Lower lobe of right lung (tissue), 2 donors: ENCODE data around the gene CMTM2. TPM values are rescaled to one million over a fixed set of nuclear protein-coding genes. Genes with fewer than 3 reads are reported as not detected.

Experiments
- ATAC-seq, 2 donors: fragments of 200-7000 bp; cut with Tn5 transposase; one replicate each; pipeline ENCODE4 v1.9.1; 2020 to 2022; ENCODE audit warnings: mild to moderate bottlenecking in 2 of 2, moderate library complexity in 2 of 2
- DNase-seq: peaks from one replicate; pipeline ENCODE4 v3.0.0-alpha.2; 2020
- H3K27ac ChIP-seq: fragments of 200-600 bp; one replicate; pipeline ENCODE4 v1.8.0; 2022
- H3K27me3 ChIP-seq: fragments of 200-600 bp; one replicate; pipeline ENCODE4 v1.8.0; 2022; ENCODE audit warnings: low read depth
- H3K36me3 ChIP-seq: fragments of 200-600 bp; one replicate; pipeline ENCODE4 v1.8.0; 2022; ENCODE audit warnings: mild to moderate bottlenecking
- H3K4me1 ChIP-seq: fragments of 200-600 bp; one replicate; pipeline ENCODE4 v1.8.0; 2022
- H3K4me3 ChIP-seq: fragments of 200-600 bp; one replicate; pipeline ENCODE4 v1.8.0; 2022; ENCODE audit warnings: mild to moderate bottlenecking
- H3K9me3 ChIP-seq: fragments of 200-600 bp; one replicate; pipeline ENCODE4 v1.8.0; 2022
- CTCF ChIP-seq: fragments of 200-600 bp; IDR thresholded peaks from one replicate; pipeline ENCODE4 v1.8.0; 2022; ENCODE audit warnings: antibody characterized with exemption, mild to moderate bottlenecking
- intact Hi-C: fragments of 100-400 bp; cut with DNase I; formaldehyde crosslinking; loops from one replicate; pipeline ENCODE4 v1.11.0; 2022
- total RNA-seq: library from RNA; stranded (reverse); fragmentation: NEBNext Ultra II Directional; extraction: Animal tissue kit (Norgen Biotek cat#: 25700); gene quantifications from one replicate; pipeline ENCODE4 v1.2.1, GENCODE V29; 2021
- donor health status: DM: no; HTN: yes; CAD: no; lungs with severe emphysema.

CMTM2 gene
- total RNA-seq, 1 donor from 2014 or later, result 4.0 TPM

DNA sequence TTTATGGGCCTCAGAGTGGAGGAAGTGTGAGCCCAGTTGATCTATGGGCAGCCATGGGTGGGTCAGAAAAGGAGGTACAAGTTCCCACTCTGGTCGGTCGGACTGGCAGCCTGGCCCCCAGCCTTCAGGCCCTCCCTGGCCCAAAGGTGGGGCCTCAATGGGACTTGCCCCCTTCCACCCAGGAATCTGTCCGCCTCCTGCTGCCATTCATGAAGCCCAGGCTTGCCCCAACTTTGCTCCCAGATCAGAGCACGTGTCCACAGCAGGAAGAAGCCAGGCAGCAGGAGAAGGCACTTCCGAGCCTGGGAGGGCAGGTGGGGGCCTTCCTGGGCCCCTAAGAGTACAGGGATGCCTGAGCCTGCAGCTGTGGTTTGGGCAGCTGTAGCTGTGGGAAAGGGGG is 22.2 kb downstream of the CMTM2 start:
- peaks cover 17% of the 10 kb centered on the region for H3K4me1 ChIP-seq
- H3K27ac ChIP-seq, result no peak overlapping the region
- no peak for ATAC-seq
- DNase-seq, result no peak
- H3K4me3 ChIP-seq, result no peak overlapping the region
- H3K27me3 ChIP-seq, result no peaks in the 10 kb centered on the region
- no peaks in the 10 kb centered on the region for H3K9me3 ChIP-seq
- intact Hi-C loops, result no loop called here
- no peak for TF ChIP-seq CTCF
- H3K36me3 ChIP-seq, result no peaks in the 10 kb centered on the region

- peak; percentile 76 for DNase-seq
- Histone ChIP-seq H3K9me3 (no peaks in the 10 kb centered on the region), H3K27ac (peak overlapping the region; percentile 89), H3K27me3 (no peaks in the 10 kb centered on the region), H3K36me3 (peaks cover under 1% of the 10 kb centered on the region), H3K4me3 (peak overlapping the region; percentile 74), H3K4me1 (peaks cover 27% of the 10 kb centered on the region)
- intact Hi-C loops, result no loop called here
- peak; percentile 6 to 51 for ATAC-seq
- TF ChIP-seq CTCF, result no peak
Measured at GRCh38 chr16:66603537-66604375, 24.5 kb downstream of the CMTM2 start.

DNA sequence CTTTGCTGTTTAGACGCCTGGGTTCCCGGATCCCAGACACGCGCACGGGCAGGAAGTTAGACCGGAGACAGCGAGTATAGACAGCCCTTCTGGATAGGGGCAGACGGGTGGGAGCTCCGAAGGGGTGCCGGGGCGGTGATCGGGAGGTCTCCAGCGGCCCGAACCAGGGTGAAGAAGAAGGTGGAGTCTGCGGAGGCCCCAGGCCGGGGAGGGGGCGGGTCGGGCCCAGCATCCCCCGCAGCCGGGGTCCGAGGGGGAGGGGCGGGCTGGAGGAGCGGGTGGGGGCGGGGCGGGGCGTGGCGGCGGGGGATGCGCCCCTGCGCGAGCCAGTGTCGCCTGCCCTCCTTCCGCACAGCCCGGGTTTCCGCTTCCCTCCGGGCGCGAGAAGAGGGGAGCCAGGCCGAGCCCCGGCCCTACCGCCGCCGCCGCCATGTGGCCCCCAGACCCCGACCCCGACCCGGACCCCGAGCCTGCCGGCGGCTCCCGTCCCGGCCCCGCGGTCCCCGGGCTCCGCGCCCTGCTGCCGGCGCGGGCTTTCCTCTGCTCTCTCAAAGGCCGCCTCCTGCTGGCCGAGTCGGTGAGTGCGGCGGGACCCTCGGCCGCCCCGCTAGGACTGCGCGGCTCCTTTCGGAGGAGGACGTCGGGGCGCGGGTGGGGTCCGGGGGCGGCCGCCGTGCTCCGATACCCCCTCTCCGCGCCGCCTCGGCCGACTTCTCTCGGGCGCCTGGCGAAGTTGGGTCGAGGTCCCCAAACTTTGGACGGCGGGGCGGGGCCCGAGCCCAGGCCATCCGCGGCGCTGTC is 25.3 kb downstream of the CMTM2 start, which contains the start of gene CMTM3:
TSS of gene CMTM3 (plus strand) at position 329 of the 801 bp plus-strand sequence. CDS start at position 431, 102 bp downstream.
- peak within 1 kb of the TSS; percentile 74 for H3K4me3 ChIP-seq
- peaks cover 33% of the 10 kb centered on the region for H3K4me1 ChIP-seq
- no peaks in the 10 kb centered on the region for H3K9me3 ChIP-seq
- ATAC-seq (peak; percentile 73 to 76), DNase-seq (peak; percentile 79)
- intact Hi-C loops, result no loop called here
- H3K27ac ChIP-seq, result peak within 1 kb of the TSS; percentile 89
- peak; percentile 68 for TF ChIP-seq CTCF
- H3K27me3 ChIP-seq, result no peaks in the 10 kb centered on the region
- H3K36me3 ChIP-seq, result peaks cover 8% of the 10 kb centered on the region

DNA sequence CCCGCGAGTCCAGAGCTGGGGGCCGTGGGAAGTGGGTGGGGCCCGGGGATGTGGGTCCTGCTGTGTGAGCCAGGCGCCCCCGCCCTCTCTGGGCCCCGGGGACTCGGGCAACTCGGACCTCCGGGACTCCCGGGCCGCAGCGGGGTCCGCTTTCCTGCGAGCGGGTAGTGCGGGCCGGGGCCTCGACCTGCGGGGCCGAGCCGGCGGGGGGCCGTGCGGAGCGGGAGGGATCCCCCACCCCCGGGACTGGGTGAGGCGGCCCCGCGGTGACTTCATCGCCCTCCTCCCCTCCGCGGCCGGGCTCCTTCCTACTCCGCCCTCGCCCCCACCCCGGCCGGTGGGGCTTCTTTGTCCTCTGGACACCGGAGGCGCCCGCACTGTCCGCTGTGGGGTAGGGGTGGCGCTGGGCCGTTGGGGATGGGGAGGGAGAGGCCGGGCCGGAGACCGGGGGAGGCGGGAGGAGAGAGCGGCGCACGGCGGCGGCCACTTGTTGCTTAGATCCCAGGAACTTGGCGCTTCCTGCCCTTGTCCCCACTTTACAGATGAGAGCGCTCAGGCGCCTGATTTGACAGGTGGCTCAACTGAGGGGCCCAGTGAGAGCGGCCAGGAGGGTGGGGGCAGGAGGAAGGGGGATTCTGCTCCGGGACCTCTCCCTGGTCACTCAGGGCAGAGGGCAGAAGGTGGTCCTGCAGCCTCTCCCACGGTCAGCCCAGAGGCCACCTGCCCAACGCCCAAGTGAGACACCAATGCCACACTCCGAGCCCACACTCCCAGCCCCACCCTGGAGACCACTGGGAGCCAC is 26.1 kb downstream of the CMTM2 start:
- ATAC-seq, result peak; percentile 59 to 63
- Histone ChIP-seq H3K27ac (peak overlapping the region; percentile 89), H3K27me3 (no peaks in the 10 kb centered on the region), H3K36me3 (peaks cover 16% of the 10 kb centered on the region), H3K4me3 (peak overlapping the region; percentile 74), H3K9me3 (no peaks in the 10 kb centered on the region), H3K4me1 (peaks cover 33% of the 10 kb centered on the region)
- intact Hi-C loops, result no loop called here
- DNase-seq, result peak; percentile 69
- no peak for TF ChIP-seq CTCF
